K562 (cell line): ENCODE results near the gene HOXC10. TPM values are rescaled to one million over a fixed set of nuclear protein-coding genes. Genes with fewer than 3 reads are reported as not detected.

Source experiments
- ATAC-seq: fragments of 200-7000 bp; cut with Tn5 transposase; 3 replicates; pipeline ENCODE4 v1.9.1; 2020; ENCODE audit warnings: moderate library complexity
- BruUV-seq: library from RNA; stranded (reverse); fragments of 400-500 nt; replicated peaks from 2 replicates; lab custom pipeline; 2021; lab: Mats Ljungman, UMichigan
- CTCF ChIA-PET: fragments of 300-600 bp; formaldehyde crosslinking; extraction: SDS; loops from one replicate; lab custom pipeline; 2021; ENCODE audit warnings: low intra/inter-chr PET ratio; lab: Yijun Ruan, JAX
- POLR2A ChIA-PET: fragments of 300-600, 350-650 bp; sonication (Branson Sonifier 250); formaldehyde crosslinking; extraction: SDS; loops from one replicate; lab custom pipeline; 2021; ENCODE audit warnings: antibody characterized with exemption, inconsistent platforms; lab: Yijun Ruan, JAX
- DNase-seq, 4 experiments: peaks; one replicate each; pipeline versions ENCODE4 v3.0.0 to v3.0.0-alpha.2; 2011 to 2018; ENCODE audit warnings: low spot score in 3 of 4, mixed read lengths in 3 of 4; ENCODE audit errors: extremely low read depth in 1 of 4
- FAIRE-seq: peaks from 2 replicates; lab custom pipeline; 2011; peaks lifted over from hg19 to GRCh38; lab: Jason Lieb, UNC
- H2AFZ ChIP-seq: 2 replicates; pipeline ENCODE4 v1.6.0; 2011; ENCODE audit warnings: low read depth, low read length, control low read depth, inconsistent platforms
- H3K27ac ChIP-seq: fragments of 200-600 bp; 3 replicates; pipeline ENCODE4 v1.8.0; 2011; ENCODE audit warnings: low read depth, mild to moderate bottlenecking, control low read depth, inconsistent platforms, low read length, moderate library complexity, mixed read lengths; ENCODE audit errors: extremely low read depth
- H3K27me3 ChIP-seq, 2 experiments: fragments of 300-600 bp in 1 of 2; 2 replicates in 1 of 2; 3 replicates in 1 of 2; pipeline versions ENCODE4 v1.6.0 to v1.8.0; 2011; ENCODE audit warnings: inconsistent platforms in 2 of 2, low read length in 2 of 2, mild to moderate bottlenecking in 1 of 2, mixed read lengths in 1 of 2, moderate library complexity in 1 of 2; ENCODE audit not compliant: control insufficient read depth in 2 of 2, insufficient read depth in 2 of 2
- H3K36me3 ChIP-seq: fragments of 300-600 bp; 3 replicates; pipeline ENCODE4 v1.8.0; 2011; ENCODE audit warnings: mild to moderate bottlenecking, low read length, inconsistent platforms; ENCODE audit not compliant: control insufficient read depth, insufficient read depth
- H3K4me1 ChIP-seq, 2 experiments: fragments of 200-600 bp in 1 of 2; replicated peaks in 1 of 2; 2 replicates in 1 of 2; 3 replicates in 1 of 2; pipeline versions ENCODE4 v1.5.1 to v1.8.0; 2011; ENCODE audit warnings: inconsistent platforms in 2 of 2, low read length in 2 of 2, mild to moderate bottlenecking in 1 of 2, mixed read lengths in 1 of 2, moderate library complexity in 1 of 2; ENCODE audit not compliant: control insufficient read depth in 2 of 2, insufficient read depth in 2 of 2
- H3K4me2 ChIP-seq: 2 replicates; pipeline ENCODE4 v1.6.1; 2011; ENCODE audit warnings: low read length, control low read depth, inconsistent platforms, mixed read lengths; ENCODE audit not compliant: insufficient read depth
- H3K4me3 ChIP-seq: fragments of 200-600 bp; sonication (generic), shearing (Covaris generic); 2 replicates; pipeline ENCODE4 v1.5.1; 2016; ENCODE audit warnings: control low read depth, inconsistent platforms
- H3K79me2 ChIP-seq: fragments of 200-600 bp; 3 replicates; pipeline ENCODE4 v1.8.0; 2011; ENCODE audit warnings: low read length, inconsistent platforms; ENCODE audit not compliant: control insufficient read depth, insufficient read depth
- H3K9ac ChIP-seq, 2 experiments: 2 replicates each; pipeline versions ENCODE4 v1.6.0 to v1.6.1; 2011; ENCODE audit warnings: low read depth in 2 of 2, low read length in 2 of 2, control low read depth in 1 of 2, inconsistent platforms in 1 of 2, mild to moderate bottlenecking in 1 of 2, mixed read lengths in 1 of 2; ENCODE audit not compliant: insufficient read depth in 1 of 2
- H3K9me1 ChIP-seq: one replicate; pipeline ENCODE4 v1.6.0; 2011; ENCODE audit warnings: inconsistent platforms, mild to moderate bottlenecking, low read length, moderate library complexity; ENCODE audit not compliant: control insufficient read depth, insufficient read depth
- H3K9me3 ChIP-seq: replicated peaks from 2 replicates; pipeline ENCODE4 v1.5.1; 2011; ENCODE audit warnings: low read depth, low read length, inconsistent platforms; ENCODE audit not compliant: control insufficient read depth, insufficient read depth
- H4K20me1 ChIP-seq: replicated peaks from 2 replicates; pipeline ENCODE4 v1.6.1; 2011; ENCODE audit warnings: low read length, inconsistent platforms, mixed read lengths; ENCODE audit not compliant: control insufficient read depth, insufficient read depth
- CHD2 ChIP-seq: IDR thresholded peaks from 2 replicates; pipeline ENCODE4 v1.6.1; 2011; ENCODE audit warnings: low read depth, low read length
- MIER1 ChIP-seq: fragments of 450-650 bp; IDR thresholded peaks from 2 replicates; pipeline ENCODE4 v1.6.1; 2016; ENCODE audit warnings: antibody characterized with exemption, mild to moderate bottlenecking, low read depth
- NONO ChIP-seq, 2 experiments: fragments of 200-400 bp in 1 of 2; fragments of 450-650 bp in 1 of 2; formaldehyde crosslinking in 1 of 2; IDR thresholded peaks; 2 replicates each; pipeline ENCODE4 v1.6.1; 2017; ENCODE audit warnings: low read depth in 2 of 2, mild to moderate bottlenecking in 2 of 2, moderate library complexity in 2 of 2, low read length in 1 of 2
- RHOXF2B ChIP-seq: fragments of 250-450 bp; sonication (Bioruptor Pico); conservative IDR thresholded peaks from 2 replicates; pipeline ENCODE4 v1.5.1; 2021
- ZNF224 ChIP-seq: sonication (generic); formaldehyde crosslinking; IDR thresholded peaks from 2 replicates; pipeline ENCODE4 v1.8.0; 2022; ENCODE audit warnings: mild to moderate bottlenecking, missing genetic modification reagents
- WGBS: fragments of 100-300 bp; shearing (Covaris generic); methylation state at CpG from one replicate; pipeline ENCODE4 v1.1.6; 2016; ENCODE audit warnings: low coverage, mixed read lengths; ENCODE audit not compliant: insufficient coverage; ENCODE audit errors: missing lambda C conversion rate; 5-methylcytosine and 5-hydroxymethylcytosine counted together
- in situ Hi-C: fragments of 300-500 bp; cut with MboI; formaldehyde crosslinking; loops from 4 replicates; pipeline ENCODE4 v1.15.0; 2018; ENCODE audit warnings: inconsistent platforms, mixed read lengths
- intact Hi-C: fragments of 100-400 bp; cut with micrococcal nuclease; formaldehyde crosslinking; loops from 2 replicates; pipeline ENCODE4 v1.14.2; 2022
- polyA plus RNA-seq, 8 experiments: library from polyadenylated mRNA; depleted of rRNA in 4 of 8; stranded (reverse) in 5 of 8; unstranded in 3 of 8; fragments of >200 nt; fragmentation: Nextera tagmentation in 2 of 8; fragmentation: Illumina TruSeq in 1 of 8; extraction: Ambion mirVana in 2 of 8; extraction: Trizol in 1 of 8; gene quantifications; 2 replicates each; pipeline versions ENCODE4 v1.2.1 to v1.2.3, GENCODE V29; 2011 to 2014; ENCODE audit warnings: inconsistent platforms in 1 of 8, missing spikeins in 1 of 8
- total RNA-seq, 7 experiments: library from RNA; depleted of rRNA in 6 of 7; stranded (reverse); fragments of >200 nt in 6 of 7; fragmentation: Illumina TruSeq in 2 of 7; extraction: Trizol in 2 of 7; gene quantifications; 2 replicates each; pipeline versions ENCODE4 v1.2.1 to v1.2.3, GENCODE V29; 2011 to 2021; ENCODE audit warnings: low replicate concordance in 1 of 7
- TF ChIP-seq, protein P1 (sequence below): fragments of 250-450 bp; sonication (Bioruptor Pico); IDR thresholded peaks from 2 replicates; pipeline ENCODE4 v1.4.0; 2020; ENCODE audit warnings: mild to moderate bottlenecking, moderate library complexity

The HOXC10 gene
- total and polyA plus RNA-seq, 9 of the 15 experiments (the other 6 are each of a cell fraction or from before 2014, with no cell fraction given), result 0.13 to 0.77 (median 0.35) TPM; not detected in 2

DNA sequence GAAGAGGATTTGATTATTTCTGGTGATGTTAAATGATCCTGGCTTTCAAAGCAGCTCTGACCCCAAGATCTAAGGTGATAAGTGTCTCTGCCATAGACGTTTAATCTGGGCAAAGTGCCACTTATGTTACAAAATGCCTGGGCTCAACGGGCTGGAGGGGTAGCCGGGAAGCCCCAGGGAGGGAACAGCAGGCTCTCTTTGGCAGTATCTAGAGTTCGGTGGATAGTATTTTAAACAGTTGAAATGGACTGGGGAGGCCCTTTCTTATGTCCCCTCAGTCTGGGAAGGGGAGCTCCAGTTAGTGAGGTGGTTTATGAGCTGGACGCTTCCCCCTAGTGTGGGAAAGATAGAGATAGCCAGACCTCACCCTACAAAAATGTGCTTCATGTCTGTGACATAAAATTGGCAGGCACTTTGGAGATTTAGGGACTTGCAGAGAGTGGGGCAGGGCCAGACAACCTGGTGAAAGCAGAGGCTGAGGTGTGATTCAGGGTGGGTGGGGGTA lies 17.5 kb upstream of the HOXC10 start:
- H3K4me3 ChIP-seq, result no peak overlapping the region

More for the DNA sequence above, 17.5 kb upstream of the HOXC10 start:
- ChIA-PET POLR2A (interaction anchor here (0.9 kb wide), 1 partner anchor 30 kb away, joined by 3 read pairs; no protein-coding TSS in a partner anchor), CTCF (no interaction called here)
- no peaks in the 10 kb centered on the region for H3K36me3 ChIP-seq
- H3K27me3 ChIP-seq, result peaks cover 79 to 86% of the 10 kb centered on the region in 2 experiments
- DNase-seq (no peak), ATAC-seq (no peak), FAIRE-seq (no peak)
- no peak overlapping the region for H3K27ac ChIP-seq
- H3K79me2 ChIP-seq, result no peaks in the 10 kb centered on the region
- no peak overlapping the region for H3K9ac ChIP-seq
- peaks cover 0 to 12% of the 10 kb centered on the region in 2 experiments; a peak in 4 of 5 replicates for H3K4me1 ChIP-seq
- no peak for TF ChIP-seq RHOXF2B (CRISPR knock-in tag)
- TF ChIP-seq, protein P1, sequence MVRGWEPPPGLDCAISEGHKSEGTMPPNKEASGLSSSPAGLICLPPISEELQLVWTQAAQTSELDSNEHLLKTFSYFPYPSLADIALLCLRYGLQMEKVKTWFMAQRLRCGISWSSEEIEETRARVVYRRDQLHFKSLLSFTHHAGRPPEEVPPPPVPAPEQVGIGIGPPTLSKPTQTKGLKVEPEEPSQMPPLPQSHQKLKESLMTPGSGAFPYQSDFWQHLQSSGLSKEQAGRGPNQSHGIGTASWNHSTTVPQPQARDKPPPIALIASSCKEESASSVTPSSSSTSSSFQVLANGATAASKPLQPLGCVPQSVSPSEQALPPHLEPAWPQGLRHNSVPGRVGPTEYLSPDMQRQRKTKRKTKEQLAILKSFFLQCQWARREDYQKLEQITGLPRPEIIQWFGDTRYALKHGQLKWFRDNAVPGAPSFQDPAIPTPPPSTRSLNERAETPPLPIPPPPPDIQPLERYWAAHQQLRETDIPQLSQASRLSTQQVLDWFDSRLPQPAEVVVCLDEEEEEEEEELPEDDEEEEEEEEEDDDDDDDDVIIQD (CRISPR knock-in tag), result no peak
- TF ChIP-seq MIER1, result no peak
- no peak for TF ChIP-seq CHD2
- TF ChIP-seq NONO (IDR thresholded peaks at IDR 0.05; ENCODE audit: low read depth in 2 of 2, low read length in 1 of 2), result no peak
- no peak for TF ChIP-seq ZNF224
- intact Hi-C loops, result no loop called here
- H2AFZ ChIP-seq, result no peak overlapping the region
- H3K9me3 ChIP-seq, result no peaks in the 10 kb centered on the region
- BruUV-seq, result no TSS peak
- no peak overlapping the region for H3K4me2 ChIP-seq
- 3% methylated on average over 5 of the region's 5 CpGs for WGBS
- no peaks in the 10 kb centered on the region for H3K9me1 ChIP-seq
- in situ Hi-C loops, result no loop called here
- H4K20me1 ChIP-seq, result no peaks in the 10 kb centered on the region; the same call in 1 of the 2 replicates
